ENCODE results near the gene ADGRL3.
"Not testable (repeated sequence)": the region's sequence is repeated elsewhere in the genome, so short reads cannot be mapped to it uniquely, and the experiment has no call there.

The ADGRL3 gene

GRCh38 chr4:61509721-61510241, 309.7 kb downstream of the ADGRL3 start:
- not testable (repeated sequence) for DNase-seq

DNA sequence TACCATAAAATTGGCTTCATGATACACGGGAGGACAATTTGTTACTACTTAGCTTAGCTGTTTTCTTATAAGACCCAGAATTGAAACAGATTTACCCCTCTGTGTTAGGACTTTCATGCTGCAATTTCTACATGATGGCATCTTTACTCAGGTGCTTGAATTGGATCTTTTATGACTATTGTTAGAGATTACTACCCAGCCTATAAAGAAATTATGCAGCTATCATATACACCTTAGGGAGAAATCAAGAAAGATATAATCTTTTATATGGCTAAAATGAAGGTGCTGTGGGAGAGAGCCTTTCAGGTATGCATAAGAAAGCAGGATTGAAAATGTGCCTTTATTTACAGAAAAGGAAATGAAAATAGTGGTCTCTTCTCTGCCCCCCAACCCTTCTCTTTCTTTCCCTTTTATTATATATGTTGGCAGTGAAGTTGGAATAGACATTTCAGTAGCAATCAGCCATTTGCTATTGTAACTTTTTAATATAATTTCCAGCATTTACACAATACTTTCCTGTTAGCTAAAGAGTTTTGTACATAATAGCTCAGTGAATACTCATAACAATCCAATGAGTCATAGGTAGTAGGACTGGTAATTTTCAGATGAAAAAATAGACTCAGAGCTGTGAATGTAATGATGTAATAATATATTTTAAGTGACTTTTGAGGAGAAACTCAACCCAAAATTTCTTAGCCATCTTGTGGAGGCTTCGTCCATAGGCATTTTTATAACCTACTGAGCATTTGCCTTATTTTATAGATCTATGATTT, 311.8 kb downstream of the ADGRL3 start:
- no peak for DNase-seq

- no peak for DNase-seq
These were observed 314.9 kb downstream of the ADGRL3 start for GRCh38 chr4:61514991-61515390.

DNA sequence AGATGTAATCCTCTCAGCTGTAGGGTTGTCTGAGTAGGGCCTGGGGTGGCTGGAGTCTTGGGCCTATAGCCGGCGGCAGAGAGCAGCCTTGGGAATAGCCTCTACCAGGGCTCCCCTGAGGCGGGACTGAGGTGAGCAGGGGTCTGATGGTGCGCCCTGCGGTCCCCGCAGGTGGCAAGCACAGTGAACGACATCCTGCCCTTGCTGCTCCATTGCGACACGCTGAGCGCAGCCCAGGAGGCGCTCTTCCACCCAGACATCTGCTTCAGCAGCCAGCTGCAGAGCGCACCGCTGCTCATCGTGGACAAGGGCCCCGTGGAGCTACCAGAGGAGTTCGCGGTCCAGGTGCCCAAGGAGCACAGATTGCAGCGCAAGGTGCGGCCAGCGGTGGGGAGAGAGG, 317.0 kb downstream of the ADGRL3 start:
- DNase-seq, result no peak

- no peak for DNase-seq
These were observed 320.0 kb downstream of the ADGRL3 start for GRCh38 chr4:61520166-61520565.

DNA sequence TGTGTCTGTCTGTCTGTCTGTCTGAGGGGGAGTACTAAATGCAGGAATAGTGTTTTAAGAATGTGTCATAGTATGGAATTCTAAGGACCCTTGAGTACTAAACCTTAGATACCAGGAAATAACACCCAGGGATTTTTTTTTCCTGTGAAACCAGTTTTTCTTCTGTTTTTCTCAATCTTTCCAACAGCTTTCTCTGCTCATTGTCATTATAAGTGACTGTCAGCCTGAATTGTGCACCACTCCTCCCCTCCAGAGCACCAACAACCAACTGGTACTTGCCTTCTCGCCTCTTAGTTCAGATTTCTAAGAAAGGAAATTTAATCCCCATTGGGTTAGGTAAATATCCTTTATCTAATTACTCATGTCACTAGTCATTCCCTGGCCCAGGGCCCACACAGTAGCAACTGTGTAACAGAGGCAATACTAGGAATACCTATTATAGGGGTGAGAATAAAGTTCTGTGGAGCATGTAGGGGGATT, 320.6 kb downstream of the ADGRL3 start:
- DNase-seq, result no peak

DNA sequence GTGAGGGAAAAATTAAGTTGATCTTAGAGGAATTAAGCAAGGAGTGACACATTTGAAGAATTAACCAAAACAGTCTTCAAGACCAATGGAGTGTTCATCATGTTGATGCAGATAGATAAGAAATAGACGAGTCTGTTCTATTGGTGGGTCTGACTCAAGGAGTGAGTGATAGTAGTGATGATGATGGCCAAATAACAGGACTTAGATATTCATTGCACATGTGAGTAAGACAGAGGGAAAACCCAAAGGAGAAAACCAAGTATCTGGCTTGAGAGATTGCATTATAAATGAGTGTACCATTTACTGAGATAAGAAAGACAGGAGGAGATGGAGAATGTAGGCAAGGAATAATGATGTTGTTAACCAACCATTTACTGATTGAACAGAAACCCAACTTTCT, 321.3 kb downstream of the ADGRL3 start:
- DNase-seq, result no peak

- no peak for DNase-seq
These were observed 322.2 kb downstream of the ADGRL3 start for GRCh38 chr4:61522312-61522711.

DNA sequence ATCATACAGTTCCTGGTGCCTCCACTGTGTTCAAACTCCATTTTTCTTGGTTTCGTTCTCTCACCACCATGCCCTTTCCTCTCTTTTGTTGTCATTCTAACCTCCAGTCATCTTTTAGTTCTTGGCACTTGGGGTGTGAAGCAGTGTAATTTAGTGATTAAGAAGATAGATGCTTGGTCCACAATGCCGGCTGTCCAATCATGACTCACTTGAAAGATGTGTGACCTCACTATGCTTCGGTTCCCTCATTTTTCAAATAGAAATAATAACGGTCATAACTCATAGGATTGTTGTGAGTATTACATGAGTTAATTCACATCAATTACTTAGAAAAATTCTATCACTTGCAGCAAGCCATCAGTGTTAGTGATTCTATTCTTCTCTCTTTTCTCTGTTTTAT, 327.8 kb downstream of the ADGRL3 start:
- no peak for DNase-seq

GRCh38 chr4:61528595-61528994, 328.5 kb downstream of the ADGRL3 start:
- DNase-seq, result no peak

DNA sequence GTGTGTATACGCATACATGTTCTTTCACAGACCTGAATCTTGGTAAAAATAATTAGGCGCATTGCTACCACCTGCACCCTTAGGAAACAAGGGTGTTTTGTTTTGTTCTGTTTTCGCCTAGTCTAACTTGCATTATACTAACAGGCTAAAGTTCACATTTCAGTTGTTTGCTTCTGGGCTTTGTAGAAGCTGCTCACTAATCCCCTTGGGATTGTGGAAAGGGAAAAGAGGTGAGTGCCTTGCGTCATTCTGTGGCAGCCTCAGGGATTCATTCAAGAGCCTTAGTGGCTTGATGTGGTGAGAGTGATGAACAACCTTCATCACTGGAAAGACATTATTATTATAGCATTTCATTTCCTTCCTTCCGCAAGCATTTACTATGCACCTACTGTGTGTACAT, 331.1 kb downstream of the ADGRL3 start:
- DNase-seq, result no peak

GRCh38 chr4:61532336-61533000, 332.3 kb downstream of the ADGRL3 start:
- DNase-seq, result no peak

DNA sequence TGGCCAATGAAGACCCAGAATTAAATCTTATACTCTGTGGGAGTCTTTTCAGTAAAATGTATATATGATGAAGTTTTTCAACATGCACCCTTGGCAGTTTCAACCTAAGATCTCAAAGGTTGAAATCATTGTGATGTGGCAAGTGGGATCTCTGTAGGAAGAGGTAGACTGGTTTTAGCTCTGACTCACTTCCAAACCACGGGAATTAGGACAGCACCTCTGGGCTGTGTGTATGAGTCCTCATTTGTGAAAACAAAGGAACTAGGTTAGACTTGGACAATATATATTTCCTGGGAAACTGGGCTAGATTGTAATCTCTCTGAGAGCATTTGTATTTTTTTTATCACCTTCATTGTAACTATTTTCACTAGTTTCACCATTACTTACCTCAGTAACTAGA, 333.0 kb downstream of the ADGRL3 start:
- DNase-seq, result no peak

DNA sequence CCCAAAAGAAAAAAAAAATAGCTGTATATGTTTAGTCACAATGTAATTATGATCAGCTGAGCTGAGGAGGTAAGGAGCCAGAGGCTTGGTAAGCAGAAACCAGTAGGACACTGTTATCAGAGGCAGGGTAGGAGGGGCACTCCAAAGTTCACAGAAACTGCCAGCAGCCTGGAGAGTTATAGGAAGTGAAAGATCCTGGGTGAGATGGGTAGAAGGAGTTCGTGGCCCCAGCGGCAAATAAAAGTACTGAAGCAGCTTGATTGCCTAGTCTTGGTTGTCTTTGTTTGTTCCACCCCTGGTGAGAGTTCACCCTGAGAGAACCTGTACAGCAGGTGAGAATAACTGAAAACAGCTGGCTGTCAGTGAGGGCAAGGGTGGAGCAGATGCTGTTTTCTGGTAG, 340.8 kb downstream of the ADGRL3 start:
- DNase-seq, result no peak

DNA sequence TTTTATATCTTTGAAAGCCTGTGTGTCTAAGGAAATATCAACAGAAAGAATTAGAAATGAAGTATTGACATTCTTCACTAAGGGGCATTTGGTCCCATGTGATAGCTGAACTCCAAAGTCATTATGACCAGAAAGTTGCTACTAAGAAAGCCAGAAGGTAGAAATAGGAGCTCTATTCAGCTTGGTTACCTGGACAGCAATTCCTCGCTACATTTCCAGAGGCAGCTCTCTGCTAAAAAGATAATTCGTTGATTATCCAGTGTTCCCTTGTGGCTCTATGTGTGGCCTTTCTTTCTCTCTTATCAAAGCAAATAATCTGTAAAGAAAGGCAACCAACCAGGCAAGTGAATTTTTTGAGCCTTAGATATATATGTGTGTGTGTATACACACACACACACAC, 341.3 kb downstream of the ADGRL3 start:
- no peak for DNase-seq

- DNase-seq, result no peak
These were observed 343.9 kb downstream of the ADGRL3 start for GRCh38 chr4:61543976-61544375.

- DNase-seq, result no peak
These were observed 345.9 kb downstream of the ADGRL3 start for GRCh38 chr4:61545902-61546480.

DNA sequence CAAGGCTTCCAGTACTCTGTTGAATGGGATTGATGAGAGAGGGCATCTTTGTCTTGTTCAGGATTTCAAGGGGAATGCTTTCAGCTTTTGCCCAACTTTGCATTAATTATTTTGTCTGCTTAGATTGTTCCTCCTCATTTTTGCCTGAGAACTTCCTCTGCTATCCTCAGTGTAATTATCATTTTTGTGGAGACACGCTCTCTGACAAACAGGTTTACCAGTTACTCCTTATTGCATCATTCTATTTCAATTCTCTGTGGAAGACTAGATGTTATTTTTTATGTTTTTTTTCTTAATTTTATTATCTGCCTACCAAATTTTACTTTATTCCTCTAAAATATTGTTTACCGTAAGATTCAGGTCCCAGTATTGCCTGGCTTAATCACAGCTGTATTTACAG, 349.2 kb downstream of the ADGRL3 start:
- DNase-seq, result no peak

DNA sequence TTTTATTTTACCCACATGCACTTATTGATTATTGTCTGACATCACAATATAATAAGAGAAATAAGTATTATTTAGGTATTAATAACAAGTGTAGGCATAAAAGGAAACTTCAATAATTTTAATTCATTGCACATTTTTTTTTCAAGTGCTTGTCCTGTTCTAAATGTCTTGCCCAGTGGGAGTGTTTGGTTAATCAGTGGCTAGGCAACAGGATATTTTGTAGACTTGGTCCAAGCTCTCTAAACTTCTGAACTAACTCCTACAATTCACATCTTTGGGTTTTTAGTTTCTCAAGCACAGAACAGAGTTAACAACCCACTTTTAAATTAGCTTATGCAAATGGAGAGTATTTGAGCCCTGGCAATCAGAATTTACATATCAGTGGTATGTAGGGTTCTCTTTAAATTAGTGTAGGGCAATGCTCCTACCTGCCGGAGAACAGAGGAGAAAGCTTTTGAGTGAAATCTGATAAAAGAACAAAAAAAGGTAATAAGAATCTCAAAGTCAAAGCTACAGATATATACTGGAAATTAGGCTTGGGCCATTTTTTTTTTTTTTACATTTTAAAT, 353.5 kb downstream of the ADGRL3 start:
- DNase-seq, result no peak

DNA sequence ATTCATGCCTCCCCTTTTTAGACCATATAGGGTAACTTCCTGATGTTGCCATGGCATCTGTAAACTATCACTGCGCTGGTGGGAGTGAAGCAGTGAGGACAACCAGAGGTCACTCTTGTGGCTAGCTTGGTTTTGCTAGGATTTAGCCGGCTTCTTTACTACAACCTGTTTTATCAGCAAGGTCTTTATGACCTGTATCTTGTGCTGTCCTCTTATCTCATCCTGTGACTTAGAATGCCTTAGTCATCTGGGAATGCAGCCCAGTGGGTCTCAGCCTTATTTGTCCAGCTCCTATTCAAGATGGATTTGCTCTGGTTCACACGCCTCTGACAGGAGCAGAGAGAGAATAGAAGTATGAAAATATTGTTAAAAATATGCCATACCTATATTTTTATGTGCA, 355.7 kb downstream of the ADGRL3 start:
- no peak for DNase-seq

- no peak for DNase-seq
These were observed 356.2 kb downstream of the ADGRL3 start for GRCh38 chr4:61556277-61556676.

DNA sequence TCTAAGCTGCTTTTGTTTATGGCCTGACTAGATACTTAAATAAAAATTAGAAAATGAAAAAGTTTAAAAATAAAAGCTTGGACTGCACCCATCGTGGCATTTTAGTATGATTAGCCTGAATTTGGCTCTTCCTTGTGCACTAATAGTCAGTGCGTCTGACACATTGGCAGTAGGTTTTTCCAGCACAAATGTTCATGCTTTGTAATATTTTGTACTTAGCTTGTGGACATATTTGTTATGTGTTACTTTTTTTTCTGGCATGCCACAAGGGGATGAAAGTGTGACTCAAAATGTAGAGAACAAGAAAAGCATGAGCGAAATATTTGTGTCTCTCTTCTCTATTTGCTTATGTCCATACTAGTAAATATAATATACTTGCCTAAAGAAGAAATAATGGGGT, 359.3 kb downstream of the ADGRL3 start:
- no peak for DNase-seq

DNA sequence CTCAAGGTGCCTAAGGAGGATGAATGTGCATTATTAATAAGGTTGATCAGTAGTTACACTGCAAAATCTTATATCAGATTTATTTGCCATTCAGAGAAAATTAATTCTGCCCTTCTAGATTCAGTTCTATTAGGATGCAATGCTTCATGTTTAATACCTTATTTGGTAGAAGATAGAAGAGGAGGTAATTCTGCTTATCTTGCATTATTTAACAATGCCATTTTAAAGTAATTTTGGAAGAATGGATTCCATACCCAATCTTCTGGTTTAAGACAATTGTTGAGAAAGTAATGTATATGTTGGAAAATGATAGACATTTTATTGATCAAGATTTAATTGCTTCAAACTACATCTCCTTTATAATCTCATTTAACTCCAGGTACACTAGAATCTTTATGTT, 360.9 kb downstream of the ADGRL3 start:
- no peak for DNase-seq

Measured in NCI-H446 treated with DMSO at 0.1 percent for 48 hours (cell line).